Measurements from ENCODE around the gene AMZ1.
A peak's percentile ranks its signal among the peaks of the same experiment; 100 is the strongest.

Gene AMZ1

GRCh38 chr7:2658941-2659340 lies 29.1 kb upstream of the AMZ1 start:
- Histone ChIP-seq H3K9me3 (no peaks in the 10 kb centered on the region), H3K36me3 (peaks cover 98% of the 10 kb centered on the region)

GRCh38 chr7:2659556-2660358 lies 28.2 kb upstream of the AMZ1 start:
- peaks cover 71% of the 10 kb centered on the region for H3K4me1 ChIP-seq
- H3K36me3 ChIP-seq = peaks cover 90% of the 10 kb centered on the region
- H3K9me3 ChIP-seq = no peaks in the 10 kb centered on the region
- peaks cover 98% of the 10 kb centered on the region for H4K20me1 ChIP-seq
- H3K27ac ChIP-seq = 0 out of 2 replicates have a peak overlapping the region, but pooled peaks have one; percentile 22
- H3K4me3 ChIP-seq = no peak overlapping the region
- no peak for TF ChIP-seq Cebpa-rat (IDR thresholded peaks at IDR 0.05)
- peak overlapping the region; percentile 54 for H3K4me2 ChIP-seq
- peak overlapping the region; percentile 60; the same call in 1 of the 2 replicates for H3K9ac ChIP-seq
- H3K27me3 ChIP-seq = no peaks in the 10 kb centered on the region

More at GRCh38 chr7:2658941-2659340, 29.1 kb upstream of the AMZ1 start:
- 0 out of 2 replicates have a peak overlapping the region, but pooled peaks have one; percentile 22 for H3K27ac ChIP-seq
- H3K4me1 ChIP-seq = peaks cover 63% of the 10 kb centered on the region
- H4K20me1 ChIP-seq = peaks cover 93% of the 10 kb centered on the region
- peak overlapping the region; percentile 54; the same call in 1 of the 2 replicates for H3K4me2 ChIP-seq
- H3K4me3 ChIP-seq = no peak overlapping the region
- H3K9ac ChIP-seq = peak overlapping the region; percentile 60; the same call in 1 of the 2 replicates
- no peak for TF ChIP-seq Cebpa-rat (IDR thresholded peaks at IDR 0.05)
- H3K27me3 ChIP-seq = no peaks in the 10 kb centered on the region

- TF ChIP-seq Cebpa-rat (IDR thresholded peaks at IDR 0.05) = no peak
- peaks cover 82% of the 10 kb centered on the region for H3K36me3 ChIP-seq
- no peak overlapping the region for H3K9ac ChIP-seq
- H3K27me3 ChIP-seq = no peaks in the 10 kb centered on the region
- peaks cover 75% of the 10 kb centered on the region for H3K4me1 ChIP-seq
- no peaks in the 10 kb centered on the region for H3K9me3 ChIP-seq
- H3K4me3 ChIP-seq = no peak overlapping the region
- peak overlapping the region; percentile 54 for H3K4me2 ChIP-seq
- H4K20me1 ChIP-seq = peaks cover 94% of the 10 kb centered on the region
- H3K27ac ChIP-seq = peak overlapping the region; percentile 62
Observed at GRCh38 chr7:2660359-2661095, 27.5 kb upstream of the AMZ1 start.

- Histone ChIP-seq H3K4me2 (peak overlapping the region; percentile 36), H3K9ac (0 out of 2 replicates have a peak overlapping the region, but pooled peaks have one; percentile 27), H3K4me1 (peaks cover 81% of the 10 kb centered on the region), H3K27me3 (no peaks in the 10 kb centered on the region), H3K27ac (peak overlapping the region; percentile 62), H3K36me3 (peaks cover 77% of the 10 kb centered on the region), H3K4me3 (no peak overlapping the region), H3K9me3 (no peaks in the 10 kb centered on the region), H4K20me1 (peaks cover 92% of the 10 kb centered on the region)
- no peak for TF ChIP-seq Cebpa-rat (IDR thresholded peaks at IDR 0.05)
Observed at GRCh38 chr7:2661096-2661449, 26.9 kb upstream of the AMZ1 start.

DNA sequence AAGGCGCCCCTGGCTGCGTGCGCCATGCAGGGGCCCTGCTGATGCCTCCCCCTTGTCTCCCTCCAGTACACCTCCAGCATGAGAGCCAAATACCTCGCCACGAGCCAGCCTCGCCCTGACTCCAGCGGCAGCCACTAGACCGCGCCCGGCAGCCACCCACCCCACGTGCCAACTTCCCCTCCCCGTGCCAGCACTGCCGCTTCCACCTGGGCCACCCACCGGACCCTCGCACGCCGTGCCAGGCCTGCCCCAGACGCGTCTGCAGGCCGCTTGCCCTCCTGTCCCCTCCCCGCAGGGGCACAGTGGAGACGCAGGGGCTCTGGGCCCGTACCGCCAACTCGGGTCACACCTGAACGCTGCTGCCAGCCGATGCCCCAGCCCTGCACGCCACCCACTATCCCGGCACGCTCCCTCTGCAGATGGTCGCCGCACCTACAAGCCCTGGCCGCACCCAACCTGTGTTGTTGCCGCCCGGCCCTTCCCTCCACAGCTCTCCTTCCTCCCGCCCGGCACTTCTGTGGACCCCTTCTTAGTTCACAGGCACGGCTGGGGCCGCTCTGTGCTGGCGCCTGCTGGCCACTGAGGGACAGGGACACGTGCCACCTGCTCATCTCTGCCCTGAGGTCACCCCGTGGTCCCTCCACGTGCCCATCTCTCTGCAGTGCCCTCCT lies 26.3 kb upstream of the AMZ1 start:
- H3K9me3 ChIP-seq = no peaks in the 10 kb centered on the region
- peaks cover 70% of the 10 kb centered on the region for H3K36me3 ChIP-seq
- no peak overlapping the region for H3K9ac ChIP-seq
- peaks cover 86% of the 10 kb centered on the region for H3K4me1 ChIP-seq
- peaks cover 86% of the 10 kb centered on the region for H4K20me1 ChIP-seq
- no peak overlapping the region for H3K4me3 ChIP-seq
- no peak for TF ChIP-seq Cebpa-rat (IDR thresholded peaks at IDR 0.05)
- H3K27ac ChIP-seq = 0 out of 2 replicates have a peak overlapping the region, but pooled peaks have one; percentile 62
- H3K27me3 ChIP-seq = no peaks in the 10 kb centered on the region
- 0 out of 2 replicates have a peak overlapping the region, but pooled peaks have one; percentile 36 for H3K4me2 ChIP-seq

DNA sequence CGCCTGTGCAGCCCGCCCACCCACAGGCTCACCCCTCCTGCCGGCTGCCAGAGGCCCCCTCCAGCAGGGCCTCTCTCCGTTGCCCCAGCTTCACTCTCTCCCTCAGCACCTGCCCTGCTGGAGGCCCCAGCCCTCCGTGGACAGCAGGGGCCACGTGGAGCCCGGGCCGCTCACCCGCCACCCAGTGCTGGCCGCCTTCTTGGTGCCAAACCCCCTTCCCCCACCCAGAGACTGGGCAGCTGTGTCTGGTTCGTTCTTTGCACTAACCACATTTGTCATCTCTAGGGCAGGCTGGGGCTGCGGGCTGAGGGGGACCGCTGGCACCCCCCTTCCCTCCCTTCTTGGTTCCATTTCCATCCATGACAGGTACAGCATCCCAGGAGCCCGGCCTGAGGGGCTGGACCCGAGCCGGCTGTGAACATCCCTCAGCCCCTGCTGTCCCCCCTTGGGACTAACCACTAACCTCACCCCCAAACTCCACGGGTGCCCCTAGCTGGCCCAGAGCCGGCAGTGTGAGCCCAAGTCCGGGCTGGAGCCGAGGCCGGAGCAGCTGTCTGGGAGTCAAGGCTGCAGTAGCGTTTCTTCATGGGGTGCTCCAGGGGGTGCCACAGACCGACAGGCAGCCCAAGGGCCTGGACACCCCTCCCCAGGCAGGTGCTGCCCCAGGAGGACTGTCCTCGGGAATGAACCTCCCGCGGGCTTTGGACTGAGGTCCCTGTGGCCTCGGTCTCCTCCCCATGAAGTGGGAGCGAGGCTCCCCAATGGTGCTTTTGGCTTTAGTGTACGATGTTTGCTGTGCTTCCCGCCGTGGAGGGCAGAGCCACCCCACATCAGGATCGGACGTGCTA lies 25.5 kb upstream of the AMZ1 start:
- TF ChIP-seq Cebpa-rat (IDR thresholded peaks at IDR 0.05) = no peak
- H3K9ac ChIP-seq = no peak overlapping the region
- no peaks in the 10 kb centered on the region for H3K9me3 ChIP-seq
- no peak overlapping the region for H3K27ac ChIP-seq
- no peaks in the 10 kb centered on the region for H3K27me3 ChIP-seq
- no peak overlapping the region for H3K4me3 ChIP-seq
- 0 out of 2 replicates have a peak overlapping the region, but pooled peaks have one; percentile 12 for H3K4me2 ChIP-seq
- H3K36me3 ChIP-seq = peaks cover 62% of the 10 kb centered on the region
- peaks cover 88% of the 10 kb centered on the region for H3K4me1 ChIP-seq
- H4K20me1 ChIP-seq = peaks cover 78% of the 10 kb centered on the region

GRCh38 chr7:2663121-2663886 lies 24.7 kb upstream of the AMZ1 start:
- Histone ChIP-seq H3K4me1 (peaks cover 80% of the 10 kb centered on the region), H3K27ac (no peak overlapping the region), H3K27me3 (no peaks in the 10 kb centered on the region), H4K20me1 (peaks cover 70% of the 10 kb centered on the region), H3K9ac (no peak overlapping the region), H3K36me3 (peaks cover 54% of the 10 kb centered on the region), H3K4me2 (0 out of 2 replicates have a peak overlapping the region, but pooled peaks have one; percentile 12), H3K4me3 (no peak overlapping the region), H3K9me3 (no peaks in the 10 kb centered on the region)
- TF ChIP-seq Cebpa-rat (IDR thresholded peaks at IDR 0.05) = no peak

DNA sequence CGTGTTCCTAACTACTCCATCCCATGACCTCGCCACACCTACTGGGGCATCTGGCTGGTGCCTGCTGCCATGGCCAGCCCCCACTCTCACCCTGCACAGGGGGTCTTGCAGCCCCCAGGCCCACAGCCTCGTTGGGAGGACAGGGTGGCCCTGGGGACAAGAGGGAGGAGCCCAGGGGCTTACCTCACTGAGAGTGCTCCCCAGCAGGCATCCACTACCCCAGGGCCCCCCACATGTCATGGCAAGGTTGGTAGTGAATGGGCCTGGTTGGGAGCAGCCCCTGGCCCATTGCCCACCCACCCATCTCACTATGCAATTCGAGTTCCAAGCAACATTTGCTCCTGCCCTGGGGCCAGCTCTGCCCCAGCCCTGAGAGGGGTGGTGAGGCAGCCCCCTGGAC lies 24.0 kb upstream of the AMZ1 start:
- H3K9ac ChIP-seq = no peak overlapping the region
- H3K27me3 ChIP-seq = no peaks in the 10 kb centered on the region
- H3K9me3 ChIP-seq = no peaks in the 10 kb centered on the region
- no peak overlapping the region for H3K4me3 ChIP-seq
- H3K4me2 ChIP-seq = no peak overlapping the region
- H3K4me1 ChIP-seq = peaks cover 73% of the 10 kb centered on the region
- peaks cover 63% of the 10 kb centered on the region for H4K20me1 ChIP-seq
- TF ChIP-seq Cebpa-rat (IDR thresholded peaks at IDR 0.05) = no peak
- H3K36me3 ChIP-seq = peaks cover 48% of the 10 kb centered on the region
- H3K27ac ChIP-seq = no peak overlapping the region

Measured in BLaER1 (cell line).